GM19395 (cell line): ENCODE measurements around the gene DENND1A.
"Not testable (repeated sequence)": the region's sequence is repeated elsewhere in the genome, so short reads cannot be mapped to it uniquely, and the experiment has no call there.

ENCODE experiments used
- ATAC-seq: cut with Tn5 transposase; IDR thresholded peaks from one replicate; pipeline ENCODE4 v1.9.1; 2021; ENCODE audit warnings: mild to moderate bottlenecking, moderate library complexity; ENCODE audit not compliant: unreplicated experiment

The DENND1A gene

DNA sequence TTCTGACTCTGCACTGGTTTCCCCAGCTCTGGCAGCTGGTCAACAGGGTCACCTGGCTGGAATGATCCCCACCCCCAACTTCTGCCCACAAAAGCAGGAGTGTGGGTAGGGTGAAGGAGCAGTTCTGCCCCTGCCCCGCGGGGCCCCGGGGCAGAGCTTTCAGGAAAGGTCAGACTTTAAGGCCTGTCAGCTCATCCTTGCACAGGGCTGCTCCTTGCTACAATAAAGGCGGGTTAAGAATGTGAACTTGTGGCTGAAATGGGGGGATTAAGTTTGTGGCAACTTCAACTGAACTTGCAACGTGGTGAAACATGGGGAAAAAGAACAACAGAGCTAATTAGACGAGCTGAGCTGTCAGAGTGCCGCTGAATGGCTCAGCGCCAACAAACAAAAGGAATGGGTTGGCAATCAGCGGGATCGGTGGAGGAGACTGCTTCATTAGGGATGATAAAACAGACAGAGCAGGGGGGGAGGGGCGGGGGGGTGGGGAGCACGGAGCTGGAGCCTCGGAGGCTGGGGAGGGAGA lies 523.2 kb downstream of the DENND1A start:
- ATAC-seq, result no peak

DNA sequence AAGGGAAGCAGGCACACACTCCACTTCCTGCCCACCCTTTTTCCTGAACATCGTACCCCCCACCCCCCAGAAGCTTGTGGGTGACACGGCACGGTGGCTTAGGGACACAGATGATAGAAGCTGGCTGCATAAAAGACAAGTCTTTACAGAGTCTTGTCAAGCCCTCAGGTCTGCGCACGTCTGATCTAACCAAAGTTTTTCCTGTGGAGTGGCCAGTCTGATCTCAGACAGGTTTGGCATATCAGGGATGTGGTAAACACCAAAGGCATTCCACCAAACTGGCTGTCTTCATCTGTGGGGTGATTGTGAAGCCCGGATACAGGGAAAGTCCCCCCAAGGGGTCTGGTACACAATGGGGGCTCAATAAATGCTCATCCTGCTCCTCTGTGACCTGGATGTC lies 523.9 kb downstream of the DENND1A start:
- ATAC-seq, result no peak

DNA sequence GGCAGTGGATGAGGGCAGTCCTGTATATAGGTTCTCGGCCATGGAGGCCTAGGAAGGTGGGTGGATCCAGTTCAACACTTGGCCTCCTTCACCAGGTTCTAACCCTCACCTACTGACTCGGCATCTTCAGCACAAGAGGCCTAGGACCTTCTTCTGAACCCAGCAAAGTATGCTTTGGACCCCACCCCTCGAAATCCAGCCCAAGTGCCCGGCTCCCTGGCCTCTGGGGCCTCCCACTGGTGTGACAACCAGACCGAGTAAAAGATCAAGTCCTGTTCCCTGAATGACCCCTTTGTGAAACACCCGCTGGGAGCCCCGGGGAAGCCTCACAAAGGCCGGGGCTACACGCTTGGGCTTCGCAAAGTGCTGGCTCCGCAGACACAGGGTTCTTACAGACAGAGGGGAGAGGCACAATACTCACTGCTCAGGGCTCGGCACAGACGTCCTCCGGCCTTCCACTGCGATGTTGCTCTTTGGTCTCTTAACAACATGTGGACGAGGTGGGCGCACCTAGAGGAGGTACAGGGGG lies 526.9 kb downstream of the DENND1A start:
- ATAC-seq, result no peak

DNA sequence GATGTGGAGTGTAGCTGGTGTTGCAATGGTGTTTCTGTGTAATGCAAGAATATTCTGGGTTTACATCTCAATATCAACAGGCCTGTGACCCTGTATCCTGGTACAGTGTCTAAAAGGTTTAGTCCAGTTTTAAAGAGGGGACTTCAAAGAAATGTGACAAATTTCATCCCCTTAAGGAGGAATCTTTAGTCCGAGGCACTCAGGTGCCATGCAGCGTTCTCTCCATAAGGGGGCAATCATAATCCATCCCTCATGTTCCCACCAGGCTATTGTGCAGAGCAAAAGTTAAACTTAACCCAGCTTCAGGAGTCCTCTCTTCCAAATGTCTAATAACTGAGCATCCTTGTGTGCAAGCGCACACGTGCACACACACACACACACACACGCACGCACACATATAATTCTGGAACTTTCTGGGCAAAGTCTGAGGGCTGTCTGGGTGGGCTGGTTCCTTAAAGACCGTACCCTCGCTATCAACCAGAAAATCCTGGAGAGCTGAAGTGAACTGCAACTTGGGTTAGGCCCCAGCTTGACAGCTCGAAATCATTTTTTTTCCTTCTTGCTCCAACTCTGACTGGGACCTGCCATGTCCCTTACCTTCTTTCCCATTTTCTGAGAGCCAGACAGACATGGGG lies 527.9 kb downstream of the DENND1A start:
- ATAC-seq, result no peak

DNA sequence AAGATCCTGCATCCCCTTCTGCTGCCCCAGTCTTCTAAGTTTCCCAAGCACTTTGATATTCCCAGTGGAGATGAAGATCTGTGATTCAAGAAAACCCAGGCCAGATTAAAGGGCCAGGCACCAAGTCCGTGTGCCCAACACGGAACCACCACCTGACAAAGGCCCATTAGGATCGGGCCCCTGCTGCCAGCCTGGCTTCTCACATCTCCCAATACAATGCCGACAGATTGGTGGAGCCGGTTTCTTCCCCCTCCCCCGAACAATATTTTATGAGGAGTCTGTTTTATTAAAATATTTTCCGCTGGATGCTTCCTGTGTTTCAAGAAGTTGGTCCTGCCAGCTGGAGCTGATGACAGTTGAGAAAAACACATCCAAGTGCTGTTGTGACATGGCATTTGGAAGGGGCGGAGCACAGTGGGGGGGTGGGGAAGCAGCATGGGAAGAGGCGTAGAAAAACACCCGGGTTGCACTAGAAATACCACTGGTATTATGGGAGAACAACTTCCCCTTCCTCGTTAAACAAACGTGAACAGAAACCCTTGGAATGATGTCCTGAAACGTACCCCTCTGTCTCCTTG lies 528.9 kb downstream of the DENND1A start:
- ATAC-seq, result no peak

DNA sequence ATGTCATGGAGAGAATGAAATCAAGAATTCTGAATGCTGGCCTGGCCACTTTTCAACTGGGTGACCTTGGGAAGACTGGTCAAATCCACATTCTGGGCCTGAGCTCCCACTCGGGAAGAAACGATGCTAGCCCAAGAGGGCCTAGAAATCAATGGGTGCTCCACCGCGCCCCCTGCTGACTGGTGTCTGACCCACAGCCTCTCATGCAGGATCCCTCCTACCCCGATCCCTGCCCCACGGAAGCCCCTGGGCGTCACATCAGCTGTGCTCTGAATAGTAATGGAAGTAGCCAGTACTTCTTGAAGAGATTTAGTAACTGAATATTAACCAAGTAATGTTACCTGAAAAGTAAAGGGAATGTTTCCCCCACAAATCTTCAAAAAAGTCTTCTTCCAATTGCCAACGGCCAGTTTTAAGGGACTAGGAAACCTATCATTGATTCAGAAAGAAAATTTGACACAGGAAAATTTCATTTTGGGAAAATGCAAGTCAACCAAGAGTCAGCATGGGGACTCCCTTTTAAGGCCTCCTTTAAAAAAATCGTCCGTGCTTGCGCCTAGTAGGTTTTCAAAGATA lies 530.0 kb downstream of the DENND1A start:
- ATAC-seq, result no peak

DNA sequence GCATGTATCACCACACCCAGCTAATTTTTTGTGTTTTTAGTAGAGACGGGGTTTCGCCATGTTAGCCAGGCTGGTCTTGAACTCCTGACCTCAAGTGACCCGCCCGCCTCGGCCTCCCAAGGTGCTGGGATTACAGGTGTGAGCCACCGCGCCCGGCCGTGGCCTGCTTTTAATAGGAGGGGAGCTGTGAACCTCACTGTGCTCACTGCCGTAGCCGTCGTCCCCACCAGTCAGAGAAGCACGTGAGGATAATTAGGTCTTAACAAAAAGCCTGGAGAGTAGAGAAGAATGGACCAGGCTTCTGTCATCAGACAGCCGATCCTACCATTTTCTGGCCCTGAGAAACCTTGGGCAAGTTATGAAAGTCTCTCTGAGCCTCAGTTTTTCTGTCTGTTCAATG lies 531.0 kb downstream of the DENND1A start:
- not testable (repeated sequence) for ATAC-seq

DNA sequence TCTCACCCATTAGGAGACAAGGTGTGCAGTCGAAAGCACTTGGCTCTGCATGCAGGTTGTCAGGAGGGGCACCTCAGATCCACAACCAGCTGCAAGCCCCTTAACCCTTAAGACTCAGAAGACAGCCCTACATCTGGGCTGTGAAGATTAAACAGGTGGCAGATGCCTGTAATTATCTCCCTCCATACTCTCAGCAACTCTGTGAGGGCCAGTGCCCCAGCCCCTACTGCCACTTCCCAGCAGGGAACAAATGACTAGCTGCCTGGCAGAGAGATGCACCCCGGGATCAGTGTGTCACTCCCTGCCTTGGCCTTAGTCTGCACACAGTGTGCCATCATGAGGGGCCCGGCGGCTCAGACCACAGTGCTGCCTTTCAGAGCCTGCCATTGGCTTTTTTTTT lies 532.0 kb downstream of the DENND1A start:
- no peak for ATAC-seq

DNA sequence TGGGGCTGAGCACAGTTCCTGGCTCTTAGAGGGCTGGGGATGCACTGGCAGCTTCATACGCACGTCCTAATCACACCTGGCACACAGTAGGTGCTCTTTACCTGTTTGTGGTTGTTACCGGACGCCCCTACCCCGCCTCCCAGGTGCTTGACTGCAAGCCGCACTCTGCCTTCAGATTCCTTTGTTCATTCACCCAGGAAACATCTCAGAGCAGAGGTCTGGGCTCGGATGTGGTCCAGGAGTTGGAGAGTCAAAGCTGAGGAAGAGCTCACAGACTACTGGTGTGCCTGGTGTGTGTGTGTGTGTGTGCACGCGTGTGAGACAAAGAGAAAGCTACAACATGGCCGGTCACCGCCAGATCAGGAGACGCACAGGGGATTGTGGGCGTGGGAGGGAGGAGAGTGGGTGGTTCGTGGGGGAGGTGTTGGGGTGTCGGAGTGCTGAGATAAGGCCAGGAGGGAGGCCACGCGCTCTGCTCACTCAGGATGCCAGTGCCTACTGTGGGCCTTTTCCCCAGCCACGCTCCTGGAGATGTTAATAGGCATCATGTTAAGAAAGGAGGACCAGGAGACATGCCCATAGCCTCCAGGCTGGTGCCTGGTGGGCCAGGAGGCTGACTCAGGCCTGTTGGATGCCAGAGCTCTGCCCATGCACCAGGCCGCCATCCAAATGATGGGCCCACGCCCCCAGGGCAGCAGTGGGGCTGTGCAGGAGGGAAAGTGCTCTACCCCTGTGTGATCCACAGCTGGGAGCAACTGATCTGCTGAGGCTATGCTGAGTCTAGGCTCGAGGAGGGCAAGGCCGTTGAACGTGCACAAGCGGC lies 534.0 kb downstream of the DENND1A start:
- no peak for ATAC-seq

DNA sequence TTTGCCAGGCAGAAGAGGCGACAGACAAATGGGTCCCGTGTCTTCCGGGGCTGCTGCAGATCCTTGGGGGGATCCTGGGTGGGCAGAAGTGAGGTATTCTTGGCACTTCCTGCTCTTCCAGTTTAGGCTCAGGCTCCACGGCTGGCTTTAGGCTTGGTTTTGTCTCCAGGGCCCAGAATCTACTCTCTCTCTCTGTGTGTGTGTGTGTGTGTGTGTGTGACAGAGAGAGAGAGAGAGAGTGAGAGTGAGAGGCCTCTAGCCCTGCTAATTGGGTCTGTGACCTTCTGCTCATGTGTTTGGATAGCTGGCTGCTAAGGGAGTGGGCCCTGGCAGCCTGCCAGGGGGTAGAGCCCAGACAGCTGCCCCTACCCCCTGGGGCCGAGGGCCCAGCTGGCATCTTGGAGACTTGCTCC lies 534.6 kb downstream of the DENND1A start:
- no peak for ATAC-seq

DNA sequence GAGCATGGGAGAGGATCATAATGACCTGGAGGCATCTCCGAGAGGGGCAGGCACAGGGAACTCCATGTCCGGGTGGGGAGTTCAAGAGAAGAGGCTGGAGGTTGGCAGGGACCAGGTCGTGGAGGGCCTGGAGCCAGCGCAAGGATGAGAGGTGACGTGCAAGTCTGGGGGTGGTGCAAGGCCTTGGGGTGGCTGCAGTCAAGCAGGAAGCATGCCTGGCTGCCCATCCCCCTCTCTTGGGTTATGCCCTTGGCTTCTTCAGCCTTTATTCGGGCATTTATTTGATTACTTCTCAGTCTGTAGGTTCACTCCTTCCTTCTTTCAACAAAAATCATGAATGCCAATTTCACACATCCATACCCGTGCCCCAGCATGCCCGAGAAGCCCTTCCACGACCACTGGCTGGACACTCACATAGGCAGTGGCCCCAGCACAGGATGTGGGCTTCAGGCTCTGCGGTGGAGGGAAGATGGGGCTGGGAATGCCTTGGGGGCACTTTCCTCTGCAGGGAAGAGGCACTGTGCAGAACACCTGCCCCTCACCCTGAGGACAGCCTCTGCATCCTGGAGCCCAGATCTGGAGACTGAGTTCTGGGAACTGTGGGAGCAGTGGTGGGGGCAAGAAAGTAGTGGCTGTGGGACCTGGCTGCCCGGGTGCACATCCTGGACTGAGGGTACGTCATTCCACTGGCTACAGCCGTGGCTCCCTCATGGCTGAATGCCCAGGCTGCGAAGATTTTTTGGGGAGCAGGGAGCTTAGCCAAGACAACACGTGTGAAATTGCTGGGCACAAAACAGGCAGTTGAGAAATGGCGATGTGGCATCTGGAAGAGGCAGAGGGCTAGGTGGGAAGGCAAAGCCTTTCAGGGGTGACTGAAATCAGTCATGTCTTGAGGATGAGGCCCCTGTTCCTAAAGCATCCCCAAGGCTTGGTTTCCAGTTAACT lies 535.4 kb downstream of the DENND1A start:
- no peak for ATAC-seq

DNA sequence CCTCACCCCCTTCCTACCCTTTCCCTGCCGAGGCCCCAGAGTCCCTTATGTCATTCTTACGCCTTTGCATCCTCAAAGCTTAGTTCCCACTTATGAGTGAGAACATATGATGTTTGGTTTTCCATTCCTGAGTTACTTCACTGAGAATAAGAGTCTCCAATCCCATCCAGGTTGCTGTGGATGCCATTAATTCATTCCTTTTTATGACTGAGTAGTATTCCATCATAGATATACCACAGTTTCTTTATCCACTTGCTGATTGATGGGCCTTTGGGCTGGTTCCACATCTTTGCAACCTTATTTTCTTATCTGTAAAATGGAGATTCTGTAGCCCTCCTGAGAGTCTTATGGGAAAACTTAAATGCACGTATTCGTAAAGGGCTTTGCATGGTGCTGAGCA lies 537.1 kb downstream of the DENND1A start:
- ATAC-seq, result no peak

DNA sequence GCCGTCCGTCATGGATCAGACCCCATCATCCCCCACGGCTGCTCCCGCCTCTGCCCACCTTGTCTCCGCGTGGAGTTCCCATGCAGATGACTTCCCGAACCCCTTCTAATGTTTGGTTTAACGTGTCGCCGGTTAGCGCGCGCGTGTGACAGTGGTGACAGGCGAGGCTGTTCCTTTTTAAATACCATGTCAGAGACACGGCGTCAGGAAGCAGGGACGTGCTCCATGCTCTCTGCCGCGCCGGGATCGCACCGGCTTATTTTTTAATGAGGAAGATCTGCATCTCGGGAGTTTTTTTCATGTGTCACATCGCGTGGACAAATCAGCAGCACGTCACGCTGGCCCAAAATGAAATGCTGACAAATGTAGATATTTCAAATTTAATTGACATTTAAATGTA lies 538.0 kb downstream of the DENND1A start:
- no peak for ATAC-seq

DNA sequence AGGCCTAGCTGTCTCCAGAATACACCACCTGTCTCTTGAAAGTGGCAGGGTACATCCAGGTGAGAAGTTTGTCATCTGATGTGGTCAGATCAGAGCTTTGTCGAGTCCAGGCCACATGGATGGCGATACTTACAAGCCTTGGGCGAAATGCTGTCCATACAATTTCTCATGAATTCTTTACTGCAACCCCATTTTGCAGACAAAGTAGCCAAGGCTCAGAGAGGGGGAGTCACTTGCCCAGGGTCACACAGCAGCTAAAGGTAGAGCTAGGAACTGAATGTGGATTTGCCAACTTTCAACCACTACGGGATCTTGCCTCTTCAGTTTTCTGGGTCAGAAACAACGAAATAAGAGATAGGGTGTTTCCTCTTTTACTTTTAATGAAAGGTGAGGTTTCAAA lies 538.7 kb downstream of the DENND1A start:
- no peak for ATAC-seq

DNA sequence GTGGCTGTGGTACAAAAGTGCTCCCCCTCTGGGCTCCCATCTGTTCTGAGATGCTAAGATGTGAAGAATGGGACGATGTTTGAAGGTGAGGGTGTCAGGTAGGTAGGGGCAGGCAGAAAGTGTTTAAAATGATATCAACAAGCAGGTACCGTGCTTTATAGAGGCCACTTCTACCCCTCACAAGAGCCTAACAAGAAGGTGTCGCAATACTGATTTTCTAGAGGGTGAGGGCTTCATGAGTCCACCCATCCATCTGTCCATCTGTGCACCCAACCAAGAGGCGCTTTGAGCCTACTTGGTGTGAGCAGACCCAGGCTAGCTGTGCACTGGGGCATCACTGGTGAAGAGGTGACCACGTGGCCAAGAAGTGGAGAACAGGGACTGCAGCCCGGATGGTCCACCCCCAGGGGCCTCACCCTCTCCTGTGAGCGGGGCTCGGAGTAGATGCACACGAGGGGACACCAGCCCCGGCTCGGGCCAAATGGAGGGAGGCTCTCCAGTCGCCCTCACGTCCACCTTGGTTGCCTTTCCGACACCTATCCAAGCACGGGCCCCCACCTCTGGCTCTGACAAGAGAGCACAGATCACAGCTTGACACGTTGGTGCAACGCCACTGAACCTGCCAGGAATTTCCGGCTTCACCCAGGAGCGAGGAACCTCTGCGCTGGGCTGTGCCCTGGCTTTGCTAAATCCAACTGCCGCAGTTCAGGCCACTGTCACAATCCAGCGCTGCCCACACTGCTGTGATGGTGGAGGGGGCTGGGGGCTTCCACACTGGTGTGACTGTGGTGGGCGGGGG lies 539.4 kb downstream of the DENND1A start:
- ATAC-seq, result no peak

DNA sequence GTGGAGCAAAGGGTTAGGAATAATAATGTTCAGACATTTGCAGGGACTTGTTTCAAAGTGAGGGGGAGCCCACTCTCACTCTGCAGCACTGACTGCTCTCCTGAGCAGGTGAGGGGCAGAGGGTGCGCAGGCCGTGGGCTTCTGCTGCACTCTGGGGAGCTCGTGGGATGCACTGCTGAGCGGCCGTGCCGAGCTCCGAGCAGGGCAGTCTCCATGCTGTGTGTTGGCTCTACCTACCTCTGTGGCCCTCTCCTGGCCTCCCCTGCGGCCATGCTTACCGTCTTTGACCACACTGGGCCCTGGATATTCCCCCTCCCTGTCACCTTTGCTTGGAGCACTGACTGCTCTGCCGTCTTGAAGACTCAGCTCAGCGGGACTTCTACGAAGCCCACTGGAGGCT lies 540.2 kb downstream of the DENND1A start:
- no peak for ATAC-seq

DNA sequence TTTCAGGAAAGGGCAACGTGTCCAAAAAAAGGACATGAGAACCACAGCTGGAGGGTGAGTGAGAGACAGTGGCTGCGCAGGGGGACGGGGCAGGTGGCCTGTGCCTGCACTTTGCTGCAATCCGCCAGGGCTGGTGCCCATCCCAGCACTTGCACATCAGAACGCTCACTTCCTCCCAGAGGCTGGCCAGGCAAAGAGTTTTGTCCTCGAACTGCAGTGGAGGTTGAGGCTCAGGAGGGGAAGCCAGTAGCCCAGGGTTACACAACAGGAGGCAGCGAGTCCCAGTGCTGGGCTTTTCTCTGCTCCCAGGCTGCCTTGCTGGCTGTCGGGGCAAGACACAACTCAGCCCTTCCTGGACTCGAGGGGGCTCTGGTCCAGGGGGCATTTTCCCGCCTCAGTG lies 540.9 kb downstream of the DENND1A start:
- no peak for ATAC-seq

DNA sequence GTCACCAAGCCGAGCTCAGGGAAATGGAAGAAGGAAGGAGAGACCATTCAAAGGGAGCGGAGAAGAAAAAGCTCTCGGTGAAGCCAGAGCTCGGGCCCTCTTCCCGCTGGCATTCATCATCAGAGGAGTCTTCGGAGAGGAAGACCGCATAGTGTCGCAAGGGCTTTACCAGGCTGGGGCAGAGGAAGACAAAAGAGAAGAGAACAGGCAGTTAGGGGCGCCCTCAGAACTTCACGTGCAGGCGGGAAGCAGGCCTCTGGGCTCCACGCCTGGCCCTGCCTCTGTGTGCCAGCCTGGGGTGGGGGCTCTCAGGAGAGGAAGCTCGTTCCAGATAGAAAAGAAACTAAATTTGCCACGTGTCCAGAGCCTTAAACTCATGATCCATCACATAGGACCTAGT lies 542.2 kb downstream of the DENND1A start:
- ATAC-seq, result no peak

DNA sequence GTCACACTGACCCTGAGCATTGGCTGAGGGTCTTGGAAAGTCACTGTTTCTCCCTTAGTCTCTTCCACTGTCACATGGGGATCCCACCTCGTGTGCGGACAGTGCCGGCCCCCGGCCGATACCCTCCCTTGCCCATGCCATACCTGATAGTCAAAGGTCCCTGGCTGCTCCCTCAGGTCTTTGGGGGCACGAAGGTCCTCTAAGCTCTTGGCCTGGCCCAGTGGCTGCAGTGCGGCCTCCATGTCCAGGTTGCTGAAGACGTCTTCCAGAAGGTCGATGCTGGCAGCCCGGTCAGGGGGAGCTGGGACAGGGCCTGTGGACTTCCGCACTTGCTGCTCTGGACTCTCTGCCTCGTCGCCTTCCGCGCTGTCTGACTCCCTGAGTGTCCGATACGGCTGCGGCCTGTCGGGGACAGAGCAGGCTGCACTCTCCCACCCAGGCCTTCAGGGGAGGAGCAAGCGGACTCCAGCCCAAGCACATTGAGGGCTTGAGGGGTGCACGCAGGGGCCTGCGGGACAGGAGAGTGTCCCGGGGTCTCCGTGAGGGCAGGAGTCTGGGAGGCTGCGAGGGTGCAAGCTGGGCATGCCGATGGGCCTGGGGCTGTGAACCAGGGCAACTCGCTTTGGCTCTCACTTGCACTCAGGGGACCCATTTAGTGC lies 546.3 kb downstream of the DENND1A start:
- ATAC-seq, result no peak
